Transverse colon (tissue), 4 donors: Measurements from ENCODE around the gene ATP6V1E1.

Experiments
- POLR2A ChIP-seq: fragments of 450-650 bp; IDR thresholded peaks from one replicate; pipeline ENCODE4 v1.6.1; 2016; ENCODE audit warnings: antibody characterized with exemption, mild to moderate bottlenecking, moderate library complexity
- POLR2AphosphoS5 ChIP-seq, 3 donors: sonication (generic); formaldehyde crosslinking; IDR thresholded peaks; one replicate each; pipeline ENCODE4 v1.6.1; 2016; ENCODE audit warnings: antibody characterized with exemption in 3 of 3
- TF ChIP-seq, protein P1 (sequence below), 5 experiments: fragments of 200-600 bp in 3 of 5; fragments of 450-650 bp in 2 of 5; sonication (generic) in 3 of 5; IDR thresholded peaks; 1 replicate in 2 of 5; 2 replicates in 3 of 5; pipeline ENCODE4 v1.5.1; 2016 to 2017; ENCODE audit warnings: antibody characterized with exemption in 5 of 5, inconsistent platforms in 3 of 5, mild to moderate bottlenecking in 2 of 5, moderate library complexity in 1 of 5

DNA sequence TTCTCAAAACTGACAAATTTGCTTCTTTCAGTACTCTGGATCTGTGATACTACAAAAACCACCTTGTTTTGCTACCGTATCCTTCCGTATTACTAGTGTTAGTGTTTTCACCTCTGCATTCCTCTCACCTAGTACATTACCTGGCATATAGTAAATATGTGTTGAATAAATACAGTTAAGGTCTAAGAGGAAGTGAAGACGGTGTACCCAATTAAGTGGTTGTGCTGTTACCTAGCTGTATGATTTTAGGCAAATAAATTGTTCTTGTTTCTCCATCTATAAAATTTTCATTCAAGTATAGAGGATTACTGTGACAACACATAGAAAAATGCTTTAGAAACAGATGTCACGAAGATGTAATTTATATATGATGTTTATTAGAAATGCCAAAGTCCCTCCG is 18.9 kb upstream of the ATP6V1E1 start:
- TF ChIP-seq, protein P1, sequence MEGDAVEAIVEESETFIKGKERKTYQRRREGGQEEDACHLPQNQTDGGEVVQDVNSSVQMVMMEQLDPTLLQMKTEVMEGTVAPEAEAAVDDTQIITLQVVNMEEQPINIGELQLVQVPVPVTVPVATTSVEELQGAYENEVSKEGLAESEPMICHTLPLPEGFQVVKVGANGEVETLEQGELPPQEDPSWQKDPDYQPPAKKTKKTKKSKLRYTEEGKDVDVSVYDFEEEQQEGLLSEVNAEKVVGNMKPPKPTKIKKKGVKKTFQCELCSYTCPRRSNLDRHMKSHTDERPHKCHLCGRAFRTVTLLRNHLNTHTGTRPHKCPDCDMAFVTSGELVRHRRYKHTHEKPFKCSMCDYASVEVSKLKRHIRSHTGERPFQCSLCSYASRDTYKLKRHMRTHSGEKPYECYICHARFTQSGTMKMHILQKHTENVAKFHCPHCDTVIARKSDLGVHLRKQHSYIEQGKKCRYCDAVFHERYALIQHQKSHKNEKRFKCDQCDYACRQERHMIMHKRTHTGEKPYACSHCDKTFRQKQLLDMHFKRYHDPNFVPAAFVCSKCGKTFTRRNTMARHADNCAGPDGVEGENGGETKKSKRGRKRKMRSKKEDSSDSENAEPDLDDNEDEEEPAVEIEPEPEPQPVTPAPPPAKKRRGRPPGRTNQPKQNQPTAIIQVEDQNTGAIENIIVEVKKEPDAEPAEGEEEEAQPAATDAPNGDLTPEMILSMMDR (IDR thresholded peaks at IDR 0.05): no peak
- TF ChIP-seq POLR2A (no peak), POLR2AphosphoS5 (IDR thresholded peaks at IDR 0.05) (no peak)
